Thyroid gland (tissue), 4 donors: ENCODE measurements around the gene ESRRB.

Experiments used
- CTCF ChIP-seq, 6 experiments: fragments of 200-600 bp in 3 of 6; fragments of 450-650 bp in 3 of 6; sonication (generic) in 3 of 6; IDR thresholded peaks; one replicate each; pipeline ENCODE4 v1.5.1; 2016 to 2019; ENCODE audit warnings: antibody characterized with exemption in 6 of 6, mild to moderate bottlenecking in 2 of 6, inconsistent platforms in 1 of 6, moderate library complexity in 1 of 6
- POLR2A ChIP-seq, 2 donors: fragments of 450-650 bp; IDR thresholded peaks; one replicate each; pipeline ENCODE4 v1.6.1; 2017; ENCODE audit warnings: antibody characterized with exemption in 2 of 2, mild to moderate bottlenecking in 2 of 2, moderate library complexity in 1 of 2

- TF ChIP-seq CTCF (IDR thresholded peaks at IDR 0.05) (peak in 1 of 6 experiments; percentile 25), POLR2A (IDR thresholded peaks at IDR 0.05) (no peak)
These were observed 138.5 kb downstream of the ESRRB start for GRCh38 chr14:76514213-76514998.
